Bronchial epithelial cell (primary cell): Measurements from ENCODE around the gene ELK4. TPM values are rescaled to one million over a fixed set of nuclear protein-coding genes. Genes with fewer than 3 reads are reported as not detected.

Experiments
- DNase-seq: peaks from one replicate; pipeline ENCODE4 v3.0.0-alpha.2; 2010; ENCODE audit warnings: low read depth
- FAIRE-seq: peaks from 2 replicates; lab custom pipeline; 2011; peaks lifted over from hg19 to GRCh38; lab: Jason Lieb, UNC
- H3K27me3 ChIP-seq: 2 replicates; pipeline ENCODE4 v1.5.1; 2011; ENCODE audit warnings: low read length; ENCODE audit not compliant: control insufficient read depth, insufficient read depth
- H3K36me3 ChIP-seq: 2 replicates; pipeline ENCODE4 v1.5.1; 2011; ENCODE audit warnings: low read length; ENCODE audit not compliant: control insufficient read depth, insufficient read depth
- H3K4me3 ChIP-seq: 2 replicates; pipeline ENCODE4 v1.5.1; 2011; ENCODE audit warnings: mild to moderate bottlenecking, low read depth, low read length, control low read depth
- CTCF ChIP-seq: IDR thresholded peaks from 2 replicates; pipeline ENCODE4 v1.5.1; 2011; ENCODE audit warnings: mild to moderate bottlenecking, moderate library complexity, low read length, control low read depth, inconsistent platforms; ENCODE audit not compliant: insufficient read depth, severe bottlenecking
- total RNA-seq: library from RNA; depleted of rRNA; stranded (reverse); fragments of >200 nt; gene quantifications from 2 replicates; pipeline ENCODE4 v1.2.1, GENCODE V29; 2014

The ELK4 gene
- 10.2 and 10.8 TPM in 2 replicates for total RNA-seq

- TF ChIP-seq CTCF = peak; percentile 86
- Histone ChIP-seq H3K36me3 (no peaks in the 10 kb centered on the region), H3K4me3 (peak within 1 kb of the TSS; percentile 76), H3K27me3 (no peaks in the 10 kb centered on the region)
- DNase-seq (peak; percentile 93), FAIRE-seq (no peak)
Observed at GRCh38 chr1:205631768-205632668, at the start of gene ELK4. ELK4 (minus strand) TSS chr1:205632011; CDS start chr1:205623882, 8,129 bp downstream.

GRCh38 chr1:205681364-205681763 is 49.6 kb upstream of the ELK4 start:
- H3K27me3 ChIP-seq = no peaks in the 10 kb centered on the region
- FAIRE-seq (no peak), DNase-seq (peak; percentile 24)
- no peak overlapping the region for H3K4me3 ChIP-seq
- no peaks in the 10 kb centered on the region for H3K36me3 ChIP-seq
- no peak for TF ChIP-seq CTCF

GRCh38 chr1:205680073-205680851 is 48.5 kb upstream of the ELK4 start, which contains the start of gene SLC45A3:
SLC45A3 (minus strand) TSS chr1:205680509; CDS start chr1:205664656, 15,853 bp downstream.
- TF ChIP-seq CTCF = no peak
- Histone ChIP-seq H3K4me3 (peak within 1 kb of the TSS; percentile 65), H3K27me3 (no peaks in the 10 kb centered on the region), H3K36me3 (no peaks in the 10 kb centered on the region)
- FAIRE-seq = no peak
- no peak for DNase-seq

- FAIRE-seq (no peak), DNase-seq (no peak)
- TF ChIP-seq CTCF = no peak
- no peak overlapping the region for H3K4me3 ChIP-seq
- no peaks in the 10 kb centered on the region for H3K27me3 ChIP-seq
- H3K36me3 ChIP-seq = no peaks in the 10 kb centered on the region
Observed at GRCh38 chr1:205678286-205679111, 46.7 kb upstream of the ELK4 start.

- no peaks in the 10 kb centered on the region for H3K36me3 ChIP-seq
- TF ChIP-seq CTCF = no peak
- H3K4me3 ChIP-seq = no peak overlapping the region
- FAIRE-seq (no peak), DNase-seq (no peak)
- no peaks in the 10 kb centered on the region for H3K27me3 ChIP-seq
Observed at GRCh38 chr1:205677167-205677566, 45.4 kb upstream of the ELK4 start.
